HG03066 (cell line): ENCODE results near the gene LAMTOR3.
"Not testable (repeated sequence)": the region's sequence is repeated elsewhere in the genome, so short reads cannot be mapped to it uniquely, and the experiment has no call there.

Experiments used
- ATAC-seq: cut with Tn5 transposase; IDR thresholded peaks from one replicate; pipeline ENCODE4 v1.9.1; 2021; ENCODE audit warnings: low read depth; ENCODE audit not compliant: unreplicated experiment

LAMTOR3 gene

GRCh38 chr4:99833756-99834155 is 60.5 kb downstream of the LAMTOR3 start:
- no peak for ATAC-seq

GRCh38 chr4:99832758-99833157 is 61.5 kb downstream of the LAMTOR3 start:
- ATAC-seq, result no peak

- no peak for ATAC-seq
Observed at GRCh38 chr4:99832321-99832720, 61.9 kb downstream of the LAMTOR3 start.

- not testable (repeated sequence) for ATAC-seq
Observed at GRCh38 chr4:99830051-99830450, 64.2 kb downstream of the LAMTOR3 start.

DNA sequence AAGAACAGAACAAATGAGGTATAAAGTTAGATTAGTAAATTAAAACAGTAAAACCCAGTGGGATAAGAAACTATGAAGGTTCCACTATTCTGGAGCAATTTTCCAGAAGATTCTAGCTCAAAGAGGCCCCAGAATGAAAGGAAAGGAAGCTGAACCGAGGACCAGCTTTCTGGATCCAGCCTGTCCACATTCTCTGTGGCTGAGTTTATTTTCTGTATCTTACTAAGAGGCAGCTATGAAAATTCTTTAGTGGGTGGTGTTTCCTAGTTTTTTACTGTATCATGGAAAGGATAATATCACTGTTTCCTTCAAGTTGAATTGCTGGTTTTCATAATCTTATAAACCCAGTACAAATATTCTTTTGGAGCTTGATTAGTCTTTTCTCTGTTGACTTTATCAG is 65.8 kb downstream of the LAMTOR3 start:
- no peak for ATAC-seq
